GM23338 (cell line): ENCODE results near the gene RBM19. TPM values are rescaled to one million over a fixed set of nuclear protein-coding genes. Genes with fewer than 3 reads are reported as not detected.

Experiments
- ATAC-seq: fragments of 200-7000 bp; cut with Tn5 transposase; 3 replicates; pipeline ENCODE4 v1.9.1; 2020
- DNase-seq: peaks from one replicate; pipeline ENCODE4 v3.0.0-alpha.2; 2015; ENCODE audit warnings: low spot score
- H2AFZ ChIP-seq: fragments of 200-600 bp; sonication (generic); 2 replicates; pipeline ENCODE4 v1.8.0; 2016; ENCODE audit warnings: antibody characterized with exemption, mild to moderate bottlenecking, moderate library complexity
- H3F3A ChIP-seq: fragments of 200-600 bp; sonication (generic); replicated peaks from 2 replicates; pipeline ENCODE4 v1.8.0; 2017; ENCODE audit warnings: antibody characterized with exemption, mixed run types, low read depth
- H3K27ac ChIP-seq: fragments of 200-600 bp; sonication (generic); 2 replicates; pipeline ENCODE4 v1.6.1; 2016; ENCODE audit warnings: low read depth
- H3K27me3 ChIP-seq: fragments of 200-600 bp; sonication (generic); 2 replicates; pipeline ENCODE4 v1.8.0; 2016; ENCODE audit warnings: mild to moderate bottlenecking, mixed run types, moderate library complexity; ENCODE audit not compliant: insufficient read depth
- H3K36me3 ChIP-seq: fragments of 200-600 bp; sonication (generic); 2 replicates; pipeline ENCODE4 v1.8.0; 2016; ENCODE audit warnings: mild to moderate bottlenecking; ENCODE audit not compliant: insufficient read depth
- H3K4me1 ChIP-seq: fragments of 200-600 bp; sonication (generic); 2 replicates; pipeline ENCODE4 v1.8.0; 2016; ENCODE audit warnings: mild to moderate bottlenecking, moderate library complexity; ENCODE audit not compliant: insufficient read depth
- H3K4me2 ChIP-seq: fragments of 200-600 bp; sonication (generic); 2 replicates; pipeline ENCODE4 v1.7.1; 2017; ENCODE audit warnings: mixed run types
- H3K4me3 ChIP-seq: fragments of 200-600 bp; sonication (generic); 2 replicates; pipeline ENCODE4 v1.6.1; 2016; ENCODE audit warnings: mixed run types
- H3K79me2 ChIP-seq: fragments of 200-600 bp; sonication (generic); replicated peaks from 2 replicates; pipeline ENCODE4 v1.8.0; 2017; ENCODE audit warnings: mild to moderate bottlenecking; ENCODE audit not compliant: insufficient read depth
- H3K9me2 ChIP-seq: fragments of 200-600 bp; sonication (generic); 2 replicates; pipeline ENCODE4 v1.8.0; 2017; ENCODE audit not compliant: insufficient read depth
- H4K20me1 ChIP-seq: fragments of 200-600 bp; sonication (generic); replicated peaks from 2 replicates; pipeline ENCODE4 v1.8.0; 2017; ENCODE audit warnings: mild to moderate bottlenecking; ENCODE audit not compliant: insufficient read depth
- H3K27ac Mint-ChIP-seq: 2 replicates; pipeline ENCODE4 v1.8.0; 2020; ENCODE audit warnings: inconsistent platforms, mild to moderate bottlenecking, moderate library complexity, mixed read lengths
- H3K27me3 Mint-ChIP-seq: 3 replicates; pipeline ENCODE4 v1.8.0; 2022; ENCODE audit warnings: low read depth, mild to moderate bottlenecking, moderate library complexity, mixed read lengths, inconsistent platforms; ENCODE audit not compliant: insufficient read depth, poor library complexity
- H3K36me3 Mint-ChIP-seq: 3 replicates; pipeline ENCODE4 v1.8.0; 2021; ENCODE audit warnings: low read depth, mild to moderate bottlenecking, inconsistent platforms, moderate library complexity, mixed read lengths
- H3K4me1 Mint-ChIP-seq: 3 replicates; pipeline ENCODE4 v1.8.0; 2020; ENCODE audit warnings: mild to moderate bottlenecking, inconsistent platforms, mixed read lengths
- H3K4me3 Mint-ChIP-seq: 3 replicates; pipeline ENCODE4 v1.8.0; 2021; ENCODE audit warnings: moderate library complexity, mild to moderate bottlenecking, inconsistent platforms, mixed read lengths
- H3K9me3 Mint-ChIP-seq: 3 replicates; pipeline ENCODE4 v1.8.0; 2020; ENCODE audit warnings: moderate library complexity, mild to moderate bottlenecking, inconsistent platforms, mixed read lengths
- CREB1 ChIP-seq: fragments of 250-450 bp; sonication (Bioruptor Pico); IDR thresholded peaks from 2 replicates; pipeline ENCODE4 v1.5.0; 2020; ENCODE audit warnings: low read depth, mild to moderate bottlenecking, moderate library complexity
- CTCF ChIP-seq, 2 experiments: fragments of 200-600 bp in 1 of 2; sonication (generic) in 1 of 2; conservative IDR thresholded peaks; 2 replicates each; pipeline versions ENCODE4 v1.5.1 to v1.6.1; 2016 to 2017; ENCODE audit warnings: antibody characterized with exemption in 2 of 2, low read depth in 2 of 2, mild to moderate bottlenecking in 2 of 2, moderate library complexity in 1 of 2
- ETS1 ChIP-seq: IDR thresholded peaks from 2 replicates; pipeline ENCODE4 v1.6.1; 2016; ENCODE audit warnings: antibody characterized with exemption
- EZH2 ChIP-seq: fragments of 200-600 bp; sonication (generic); IDR thresholded peaks from one replicate; pipeline ENCODE4 v1.8.0; 2017; ENCODE audit warnings: antibody characterized with exemption, mild to moderate bottlenecking, low read depth; ENCODE audit not compliant: unreplicated experiment
- EZH2phosphoT487 ChIP-seq: fragments of 200-600 bp; sonication (generic); IDR thresholded peaks from one replicate; pipeline ENCODE4 v1.8.1; 2018; ENCODE audit warnings: antibody characterized with exemption; ENCODE audit not compliant: unreplicated experiment
- JUNB ChIP-seq: IDR thresholded peaks from one replicate; pipeline ENCODE4 v1.6.1; 2016; ENCODE audit warnings: antibody characterized with exemption; ENCODE audit not compliant: unreplicated experiment
- NANOG ChIP-seq: IDR thresholded peaks from 2 replicates; pipeline ENCODE4 v1.6.1; 2016; ENCODE audit warnings: antibody characterized with exemption, borderline replicate concordance
- REST ChIP-seq: IDR thresholded peaks from one replicate; pipeline ENCODE4 v1.6.1; 2018; ENCODE audit warnings: antibody characterized with exemption; ENCODE audit not compliant: unreplicated experiment
- ZNF114 ChIP-seq: fragments of 250-450 bp; sonication (Bioruptor Pico); IDR thresholded peaks from 2 replicates; pipeline ENCODE4 v1.5.0; 2020; ENCODE audit warnings: mild to moderate bottlenecking, moderate library complexity
- ZNF331 ChIP-seq: fragments of 250-450 bp; sonication (Bioruptor Pico); IDR thresholded peaks from 2 replicates; pipeline ENCODE4 v1.5.0; 2020; ENCODE audit warnings: low read depth, mild to moderate bottlenecking, moderate library complexity
- ZNF462 ChIP-seq: fragments of 250-450 bp; sonication (Bioruptor Pico); IDR thresholded peaks from 2 replicates; pipeline ENCODE4 v1.5.0; 2020; ENCODE audit warnings: mild to moderate bottlenecking, moderate library complexity
- polyA plus RNA-seq: library from polyadenylated mRNA; unstranded; fragments of >200 nt; fragmentation: Nextera tagmentation; extraction: Ambion mirVana; gene quantifications from 2 replicates; pipeline ENCODE4 v1.2.1, GENCODE V29; 2016
- total RNA-seq: library from RNA; depleted of rRNA; stranded (reverse); fragments of >200 nt; shearing (Covaris generic); gene quantifications from 2 replicates; pipeline ENCODE4 v1.2.3, GENCODE V29; 2014

RBM19 gene
- total and polyA plus RNA-seq, 2 experiments from 2014 or later, result 43.4 to 56.7 TPM

- H3K4me1 ChIP-seq, result no peaks in the 10 kb centered on the region
- no peak overlapping the region for H2AFZ ChIP-seq
- H3F3A ChIP-seq, result 0 out of 2 replicates have a peak, but pooled peaks cover 4% of the 10 kb centered on the region
- no peak overlapping the region for H3K27ac Mint-ChIP-seq
- H3K9me2 ChIP-seq, result no peaks in the 10 kb centered on the region
- ATAC-seq (no peak), DNase-seq (no peak)
- H3K4me3 Mint-ChIP-seq, result no peak overlapping the region
- H3K4me2 ChIP-seq, result no peak overlapping the region
- H4K20me1 ChIP-seq, result no peaks in the 10 kb centered on the region
- peaks cover 4% of the 10 kb centered on the region; the same call in 2 of the 3 replicates for H3K4me1 Mint-ChIP-seq
- TF ChIP-seq CTCF (conservative IDR thresholded peaks at IDR 0.05; ENCODE audit: low read depth in 2 of 2), result no peak
- no peak for TF ChIP-seq ZNF331 (CRISPR knock-in tag)
- TF ChIP-seq ZNF462, result no peak
- no peak for TF ChIP-seq NANOG
- TF ChIP-seq CREB1 (CRISPR knock-in tag), result no peak
- TF ChIP-seq EZH2phosphoT487, result no peak
- TF ChIP-seq JUNB, result no peak
- TF ChIP-seq REST, result no peak
- TF ChIP-seq ETS1, result no peak
- TF ChIP-seq EZH2, result no peak
- TF ChIP-seq ZNF114 (CRISPR knock-in tag), result no peak
- no peaks in the 10 kb centered on the region for H3K9me3 Mint-ChIP-seq
- H3K27ac ChIP-seq, result no peak overlapping the region
- H3K27me3 ChIP-seq, result no peaks in the 10 kb centered on the region
- no peak overlapping the region for H3K4me3 ChIP-seq
- H3K36me3 ChIP-seq, result no peaks in the 10 kb centered on the region
- H3K27me3 Mint-ChIP-seq, result no peaks in the 10 kb centered on the region
- no peaks in the 10 kb centered on the region for H3K79me2 ChIP-seq
- peaks cover 4% of the 10 kb centered on the region; the same call in 1 of the 3 replicates for H3K36me3 Mint-ChIP-seq
Observed at GRCh38 chr12:113842699-113843098, 123.4 kb downstream of the RBM19 start.
